SU-DHL-6 (cell line): ENCODE measurements around the gene INA.

Experiments used
- H2AFZ ChIP-seq: fragments of 200-600 bp; sonication (generic); 2 replicates; pipeline ENCODE4 v1.6.1; 2014; ENCODE audit warnings: low read depth, mild to moderate bottlenecking, moderate library complexity, mixed read lengths, antibody characterized with exemption, low read length; ENCODE audit not compliant: severe bottlenecking
- H3F3A ChIP-seq: fragments of 200-600 bp; shearing (Covaris generic); 2 replicates; pipeline ENCODE4 v1.6.0; 2016; ENCODE audit warnings: antibody characterized with exemption, mild to moderate bottlenecking; ENCODE audit not compliant: insufficient read depth
- H3K27ac ChIP-seq: fragments of 200-600 bp; sonication (generic); 2 replicates; pipeline ENCODE4 v1.5.1; 2016; ENCODE audit warnings: low read depth, mild to moderate bottlenecking, low read length, moderate library complexity, mixed read lengths
- H3K27me3 ChIP-seq: fragments of 200-600 bp; sonication (generic), shearing (Covaris generic); 2 replicates; pipeline ENCODE4 v1.6.0; 2014; ENCODE audit warnings: mild to moderate bottlenecking, low read length
- H3K36me3 ChIP-seq: fragments of 200-600 bp; sonication (generic); 2 replicates; pipeline ENCODE4 v1.6.1; 2014; ENCODE audit warnings: mild to moderate bottlenecking, low read length, mixed read lengths
- H3K4me2 ChIP-seq: fragments of 300-600, 200-600 bp; shearing (Covaris generic), sonication (generic); 2 replicates; pipeline ENCODE4 v1.6.0; 2014; ENCODE audit warnings: low read length, low read depth, mild to moderate bottlenecking; ENCODE audit not compliant: poor library complexity, severe bottlenecking
- H3K4me3 ChIP-seq: fragments of 200-600 bp; sonication (generic); 2 replicates; pipeline ENCODE4 v1.5.1; 2014; ENCODE audit warnings: antibody characterized with exemption, low read length, mild to moderate bottlenecking, mixed read lengths; ENCODE audit not compliant: insufficient read depth, poor library complexity, severe bottlenecking
- H3K79me2 ChIP-seq: fragments of 200-600 bp; sonication (generic); 2 replicates; pipeline ENCODE4 v1.6.1; 2014; ENCODE audit warnings: mild to moderate bottlenecking, low read length, moderate library complexity; ENCODE audit not compliant: insufficient read depth
- H3K9ac ChIP-seq: fragments of 200-600 bp; sonication (generic); 2 replicates; pipeline ENCODE4 v1.7.0; 2014; ENCODE audit warnings: mild to moderate bottlenecking, low read length
- H3K9me2 ChIP-seq: fragments of 200-600 bp; sonication (generic); replicated peaks from 2 replicates; pipeline ENCODE4 v1.6.1; 2014; ENCODE audit warnings: low read length; ENCODE audit not compliant: insufficient read depth
- H3K9me3 ChIP-seq: fragments of 200-600 bp; sonication (generic); 2 replicates; pipeline ENCODE4 v1.6.1; 2014; ENCODE audit warnings: low read length, mixed read lengths; ENCODE audit not compliant: insufficient read depth
- H4K20me1 ChIP-seq: fragments of 200-600 bp; sonication (generic); 2 replicates; pipeline ENCODE4 v1.6.1; 2014; ENCODE audit warnings: low read depth, mild to moderate bottlenecking, antibody characterized with exemption, low read length, moderate library complexity, mixed read lengths
- CTCF ChIP-seq: fragments of 200-600 bp; sonication (generic); IDR thresholded peaks from one replicate; pipeline ENCODE4 v1.5.1; 2017; ENCODE audit warnings: antibody characterized with exemption, mild to moderate bottlenecking, low read length, moderate library complexity; ENCODE audit not compliant: insufficient read depth, poor library complexity, severe bottlenecking
- EZH2phosphoT487 ChIP-seq: fragments of 200-600 bp; sonication (generic), shearing (Covaris generic); conservative IDR thresholded peaks from 2 replicates; pipeline ENCODE4 v1.6.1; 2018; ENCODE audit warnings: mild to moderate bottlenecking, antibody characterized with exemption, low read length, moderate library complexity, mixed read lengths

Gene INA

GRCh38 chr10:103232131-103232673, 44.7 kb upstream of the INA start:
- H3K4me2 ChIP-seq = no peak overlapping the region
- no peaks in the 10 kb centered on the region for H4K20me1 ChIP-seq

GRCh38 chr10:103232772-103233488, 44.0 kb upstream of the INA start:
- no peak overlapping the region for H3K27ac ChIP-seq
- H3K9me3 ChIP-seq = no peaks in the 10 kb centered on the region
- TF ChIP-seq CTCF = no peak
- TF ChIP-seq EZH2phosphoT487 = no peak
- H3K9me2 ChIP-seq = no peaks in the 10 kb centered on the region
- H3F3A ChIP-seq = no peaks in the 10 kb centered on the region
- H3K9ac ChIP-seq = no peak overlapping the region
- no peak overlapping the region for H3K4me3 ChIP-seq
- H4K20me1 ChIP-seq = no peaks in the 10 kb centered on the region
- H2AFZ ChIP-seq = no peak overlapping the region
- no peaks in the 10 kb centered on the region for H3K79me2 ChIP-seq
- H3K4me2 ChIP-seq = no peak overlapping the region
- no peaks in the 10 kb centered on the region for H3K36me3 ChIP-seq
- H3K27me3 ChIP-seq = no peaks in the 10 kb centered on the region

More at GRCh38 chr10:103232131-103232673, 44.7 kb upstream of the INA start:
- Histone ChIP-seq H3K4me3 (no peak overlapping the region), H3K9me3 (no peaks in the 10 kb centered on the region), H3K27ac (no peak overlapping the region), H3K9ac (no peak overlapping the region), H3K36me3 (no peaks in the 10 kb centered on the region), H3K27me3 (no peaks in the 10 kb centered on the region), H3K79me2 (no peaks in the 10 kb centered on the region), H2AFZ (no peak overlapping the region), H3F3A (no peaks in the 10 kb centered on the region), H3K9me2 (no peaks in the 10 kb centered on the region)
- no peak for TF ChIP-seq EZH2phosphoT487
- TF ChIP-seq CTCF = no peak

GRCh38 chr10:103235775-103236174, 41.2 kb upstream of the INA start:
- H3F3A ChIP-seq = no peaks in the 10 kb centered on the region
- H3K4me3 ChIP-seq = no peak overlapping the region
- no peak overlapping the region for H3K27ac ChIP-seq
- no peaks in the 10 kb centered on the region for H3K9me2 ChIP-seq
- no peaks in the 10 kb centered on the region for H3K27me3 ChIP-seq
- no peak overlapping the region for H3K4me2 ChIP-seq
- H4K20me1 ChIP-seq = no peaks in the 10 kb centered on the region
- no peak overlapping the region for H2AFZ ChIP-seq
- no peaks in the 10 kb centered on the region for H3K79me2 ChIP-seq
- H3K9me3 ChIP-seq = no peaks in the 10 kb centered on the region
- no peak overlapping the region for H3K9ac ChIP-seq
- TF ChIP-seq CTCF (no peak), EZH2phosphoT487 (no peak)
- no peaks in the 10 kb centered on the region for H3K36me3 ChIP-seq
